HG02943 (cell line): ENCODE measurements around the gene COX5A.

Experiments
- ATAC-seq: cut with Tn5 transposase; IDR thresholded peaks from one replicate; pipeline ENCODE4 v1.9.1; 2021; ENCODE audit warnings: mild to moderate bottlenecking, low read depth, moderate library complexity; ENCODE audit not compliant: unreplicated experiment

Gene COX5A

GRCh38 chr15:74873036-74873755, 64.7 kb downstream of the COX5A start, which contains the start of gene SCAMP2:
TSS of gene SCAMP2 (minus strand) at chr15:74873365. CDS start at chr15:74873255, 110 bp downstream.
- ATAC-seq, result peak; percentile 83

DNA sequence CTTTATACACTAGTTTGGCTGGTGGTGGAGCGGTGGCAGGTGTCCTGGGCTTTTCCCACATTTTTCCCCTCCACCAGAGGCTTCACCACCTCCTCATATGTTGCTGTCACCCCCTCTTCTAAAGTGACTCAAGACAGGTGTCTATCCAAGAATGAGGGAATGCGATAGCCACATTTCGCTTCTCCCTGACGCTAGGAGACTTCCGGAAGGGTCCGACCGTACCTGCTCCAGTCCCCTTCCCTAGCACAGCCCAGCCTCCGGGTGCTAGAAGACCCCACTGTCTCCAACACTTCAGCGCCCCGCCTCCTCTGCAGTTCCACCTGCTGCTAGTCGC, 65.2 kb downstream of the COX5A start:
- no peak for ATAC-seq

DNA sequence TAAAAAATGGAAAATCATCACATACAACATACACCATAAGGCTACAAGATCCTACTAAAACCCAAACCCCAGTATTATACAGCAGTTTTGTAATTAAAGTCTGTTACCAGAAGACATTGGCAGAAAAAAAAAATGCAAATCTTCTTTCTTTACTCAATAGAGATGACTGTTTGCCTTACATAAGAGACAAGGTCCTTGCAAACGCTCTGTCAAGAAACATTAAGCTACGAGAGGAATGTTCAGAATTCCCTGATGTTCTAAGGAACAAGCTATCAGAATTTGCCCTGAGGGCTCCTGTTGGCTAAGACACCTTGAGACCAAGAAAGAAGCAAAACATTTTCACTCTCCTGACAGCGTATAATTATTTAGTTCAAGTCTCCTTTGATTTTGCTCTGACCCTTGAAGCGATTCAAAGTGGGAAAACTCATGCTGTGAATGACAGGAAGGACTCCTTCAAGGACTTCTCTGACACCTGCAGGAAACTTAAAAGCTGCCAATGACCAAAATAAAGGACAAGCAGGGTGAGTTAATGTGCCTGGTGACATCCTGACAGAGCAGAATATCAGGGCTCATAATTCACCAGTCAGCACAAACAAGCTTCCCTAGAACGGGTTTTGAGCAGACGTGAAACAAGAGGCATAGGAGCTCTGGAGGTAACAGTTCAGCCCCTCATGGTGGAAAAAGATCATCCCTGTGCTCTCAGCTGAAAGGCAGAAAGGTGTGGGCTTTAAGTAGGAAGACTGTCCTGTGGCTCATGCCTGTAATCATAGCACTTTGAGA, 67.2 kb downstream of the COX5A start:
- ATAC-seq, result no peak
